Small intestine (tissue), 7 donors: ENCODE measurements around the gene LILRA5. TPM values are rescaled to one million over a fixed set of nuclear protein-coding genes. Genes with fewer than 3 reads are reported as not detected.

Experiments
- DNase-seq, 2 donors: peaks; one replicate each; pipeline versions ENCODE4 v3.0.0 to v3.0.0-alpha.2; 2013
- FAIRE-seq: peaks from 2 replicates; lab custom pipeline; 2012; peaks lifted over from hg19 to GRCh38; lab: Jason Lieb, UNC
- H3K27ac ChIP-seq, 3 donors: one replicate each; pipeline ENCODE4 v1.5.1; 2013; ENCODE audit warnings: low read length in 2 of 3, mild to moderate bottlenecking in 2 of 3, control low read depth in 1 of 3, inconsistent platforms in 1 of 3, low read depth in 1 of 3, moderate library complexity in 1 of 3
- H3K27me3 ChIP-seq, 3 donors: one replicate each; pipeline ENCODE4 v1.6.1; 2013; ENCODE audit warnings: low read length in 3 of 3, inconsistent platforms in 1 of 3; ENCODE audit not compliant: control insufficient read depth in 3 of 3, insufficient read depth in 3 of 3
- H3K36me3 ChIP-seq, 3 donors: one replicate each; pipeline ENCODE4 v1.6.1; 2013; ENCODE audit warnings: low read length in 3 of 3, inconsistent platforms in 1 of 3, low read depth in 1 of 3, mild to moderate bottlenecking in 1 of 3, moderate library complexity in 1 of 3; ENCODE audit not compliant: control insufficient read depth in 3 of 3, insufficient read depth in 2 of 3
- H3K4me1 ChIP-seq, 3 donors: one replicate each; pipeline ENCODE4 v1.6.1; 2013; ENCODE audit warnings: low read length in 2 of 3, inconsistent platforms in 1 of 3, low read depth in 1 of 3, mild to moderate bottlenecking in 1 of 3, moderate library complexity in 1 of 3; ENCODE audit not compliant: control insufficient read depth in 3 of 3, insufficient read depth in 2 of 3
- H3K4me3 ChIP-seq, 3 donors: one replicate each; pipeline ENCODE4 v1.5.1; 2013; ENCODE audit warnings: low read length in 3 of 3, control low read depth in 1 of 3, inconsistent platforms in 1 of 3, low read depth in 1 of 3, mild to moderate bottlenecking in 1 of 3, moderate library complexity in 1 of 3
- H3K9me3 ChIP-seq, 2 donors: one replicate each; pipeline ENCODE4 v1.6.1; 2013; ENCODE audit warnings: low read depth in 1 of 2, low read length in 1 of 2; ENCODE audit not compliant: control insufficient read depth in 2 of 2, insufficient read depth in 1 of 2
- WGBS, 3 donors: extraction: QIAGEN DNeasy Blood & Tissue Kit; methylation state at CpG; one replicate each; pipeline ENCODE4 v1.1.7; 2013; 5-methylcytosine and 5-hydroxymethylcytosine counted together
- polyA plus RNA-seq, 4 donors: library from polyadenylated mRNA; stranded (reverse) in 3 of 4; unstranded in 1 of 4; fragments of 200-250 nt in 3 of 4; fragments of 120-200 nt in 1 of 4; gene quantifications; one replicate each; pipeline versions ENCODE4 v1.2.1 to v1.2.3, GENCODE V29; 2013
- donor health status: healthy with polysubstance abuse.
- donor health status: control.
- donor health status: control.
- donor health status: Bipolar disorder and iron deficiency.
- donor health status: healthy.

The LILRA5 gene
- polyA plus RNA-seq, 4 donors: 1.6 to 8.2 (median 2.2) TPM

DNA sequence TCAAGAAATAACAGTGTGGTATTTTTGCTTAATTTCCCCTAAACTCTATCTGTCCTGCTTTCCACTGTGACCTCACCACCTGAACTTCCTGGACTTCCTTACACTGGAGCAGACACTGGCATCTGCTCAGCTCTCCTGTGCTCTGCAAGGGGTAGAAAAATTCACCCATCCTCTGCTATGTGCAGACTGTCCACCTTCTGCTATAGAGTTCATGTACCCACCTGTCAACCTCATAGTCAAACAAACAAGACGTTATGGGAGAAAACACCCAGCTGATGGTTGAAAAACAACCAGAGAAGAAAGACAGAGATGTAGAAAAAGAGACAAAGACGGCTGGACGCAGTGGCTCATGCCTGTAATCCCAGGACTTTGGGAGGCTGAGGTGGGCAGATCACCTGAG, 39.6 kb upstream of the LILRA5 start:
- DNase-seq: no peak
- H3K27ac ChIP-seq: no peak overlapping the region
- H3K27me3 ChIP-seq: no peaks in the 10 kb centered on the region
- H3K9me3 ChIP-seq: no peaks in the 10 kb centered on the region
- FAIRE-seq: no peak
- H3K4me1 ChIP-seq: no peaks in the 10 kb centered on the region
- no peak overlapping the region for H3K4me3 ChIP-seq
- WGBS, 3 donors: 61 to 74% (median 65%) methylated on average over 3 of the region's 3 CpGs
- H3K36me3 ChIP-seq: no peaks in the 10 kb centered on the region

DNA sequence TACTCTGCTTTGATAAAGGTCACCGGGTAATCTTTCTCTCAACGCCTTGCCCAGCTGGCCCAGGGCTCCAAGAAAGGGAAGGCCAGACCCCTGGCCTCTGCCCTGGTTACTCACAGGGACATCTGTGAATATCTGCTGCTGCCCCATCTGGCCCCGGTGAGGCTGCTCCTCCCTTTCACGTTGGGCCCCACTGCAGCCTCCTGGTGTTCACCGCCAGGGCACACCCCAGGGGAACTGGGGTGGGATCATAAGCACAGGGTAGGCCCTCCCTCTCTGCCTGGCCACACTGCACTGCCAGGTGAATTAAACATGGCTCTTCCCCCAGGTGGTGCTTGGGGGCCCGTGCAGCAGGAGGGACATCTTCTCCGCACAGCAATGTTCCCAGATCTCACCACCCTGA, 39.1 kb upstream of the LILRA5 start:
- H3K27ac ChIP-seq: no peak overlapping the region
- H3K4me1 ChIP-seq: no peaks in the 10 kb centered on the region
- no peak overlapping the region for H3K4me3 ChIP-seq
- no peaks in the 10 kb centered on the region for H3K27me3 ChIP-seq
- FAIRE-seq (no peak), DNase-seq (no peak)
- H3K36me3 ChIP-seq: no peaks in the 10 kb centered on the region
- WGBS, 3 donors: 55 to 71% (median 58%) methylated on average over 7 of the region's 7 CpGs
- no peaks in the 10 kb centered on the region for H3K9me3 ChIP-seq

DNA sequence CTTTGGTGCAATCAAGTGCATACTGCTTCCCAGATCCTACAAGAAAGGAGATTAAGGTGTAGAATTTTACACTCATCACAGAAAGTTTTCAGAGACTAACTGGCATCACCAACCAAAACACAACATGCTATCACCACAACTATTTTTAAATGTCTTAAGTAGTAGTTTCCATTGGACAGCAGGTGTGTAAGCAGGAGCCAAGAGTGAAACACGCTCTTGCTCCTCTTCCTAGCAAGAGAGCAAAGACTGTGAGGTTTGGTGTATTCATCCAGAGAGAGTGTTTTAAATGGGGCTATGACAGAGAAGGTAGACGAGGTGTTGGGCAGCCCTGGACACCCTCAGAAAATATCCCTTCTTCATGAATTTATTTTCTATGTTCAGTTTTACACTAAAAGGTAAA, 38.5 kb upstream of the LILRA5 start:
- Histone ChIP-seq H3K4me1 (no peaks in the 10 kb centered on the region), H3K36me3 (no peaks in the 10 kb centered on the region), H3K9me3 (no peaks in the 10 kb centered on the region), H3K4me3 (no peak overlapping the region), H3K27ac (no peak overlapping the region), H3K27me3 (peaks cover 0 to 3% (median 0%) of the 10 kb centered on the region in 3 donors)
- WGBS, 3 donors: 27 to 34% (median 28%) methylated on average over 2 of the region's 2 CpGs
- DNase-seq (no peak), FAIRE-seq (no peak)

DNA sequence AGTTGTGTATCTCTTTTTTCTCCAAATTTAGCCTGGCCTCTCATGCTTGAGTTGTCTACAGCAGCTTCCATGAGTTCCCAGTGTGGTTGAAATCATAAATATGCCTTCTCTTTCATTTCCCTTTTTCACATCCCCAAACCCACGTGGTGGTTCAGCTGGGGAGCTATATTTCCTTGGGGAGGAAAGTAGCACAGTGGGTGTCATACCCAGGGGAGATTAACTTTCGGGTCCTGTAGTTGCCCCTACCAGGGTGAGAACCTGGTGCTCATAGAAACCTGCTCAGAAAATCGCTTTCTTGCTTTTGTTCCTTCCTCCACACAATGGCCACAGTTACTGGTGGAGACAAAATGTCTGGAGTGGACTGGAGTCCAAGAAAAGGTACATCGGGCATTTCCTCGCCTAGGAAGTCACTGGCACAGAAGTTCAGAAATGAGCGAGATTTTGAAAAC, 33.0 kb upstream of the LILRA5 start:
- H3K4me1 ChIP-seq: no peaks in the 10 kb centered on the region
- no peaks in the 10 kb centered on the region for H3K9me3 ChIP-seq
- DNase-seq (no peak), FAIRE-seq (no peak)
- H3K27ac ChIP-seq: no peak overlapping the region
- H3K4me3 ChIP-seq: no peak overlapping the region
- 67 to 70% (median 68%) methylated on average over 6 of the region's 6 CpGs for WGBS, 3 donors
- H3K27me3 ChIP-seq: peaks cover 0 to 3% (median 3%) of the 10 kb centered on the region in 3 donors
- H3K36me3 ChIP-seq: no peaks in the 10 kb centered on the region

DNA sequence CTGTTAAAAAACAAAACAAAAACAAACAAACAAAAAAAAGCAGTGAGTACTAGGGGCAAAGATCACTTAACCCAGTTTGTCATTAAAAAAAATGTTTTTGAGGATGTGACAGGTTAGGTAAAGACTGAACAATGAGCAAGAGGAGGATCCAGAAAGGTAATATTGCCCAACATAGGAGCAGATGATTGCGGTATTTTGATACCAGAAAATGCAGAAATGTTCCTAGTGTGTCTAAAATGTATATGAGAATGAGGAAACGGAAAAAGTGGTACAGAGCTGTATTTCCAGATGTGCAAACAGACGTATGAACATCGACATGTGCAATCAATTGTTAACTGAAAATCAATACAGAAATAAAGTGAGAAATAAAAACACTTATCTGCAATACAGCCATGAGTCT, 30.9 kb upstream of the LILRA5 start:
- Histone ChIP-seq H3K9me3 (no peaks in the 10 kb centered on the region), H3K4me1 (no peaks in the 10 kb centered on the region), H3K27me3 (peaks cover 0 to 3% (median 3%) of the 10 kb centered on the region in 3 donors), H3K36me3 (no peaks in the 10 kb centered on the region), H3K4me3 (no peak overlapping the region), H3K27ac (no peak overlapping the region)
- 52 to 67% (median 65%) methylated on average over 4 of the region's 4 CpGs for whole genome bisulfite sequencing, 3 donors
- DNase-seq (no peak), FAIRE-seq (no peak)

DNA sequence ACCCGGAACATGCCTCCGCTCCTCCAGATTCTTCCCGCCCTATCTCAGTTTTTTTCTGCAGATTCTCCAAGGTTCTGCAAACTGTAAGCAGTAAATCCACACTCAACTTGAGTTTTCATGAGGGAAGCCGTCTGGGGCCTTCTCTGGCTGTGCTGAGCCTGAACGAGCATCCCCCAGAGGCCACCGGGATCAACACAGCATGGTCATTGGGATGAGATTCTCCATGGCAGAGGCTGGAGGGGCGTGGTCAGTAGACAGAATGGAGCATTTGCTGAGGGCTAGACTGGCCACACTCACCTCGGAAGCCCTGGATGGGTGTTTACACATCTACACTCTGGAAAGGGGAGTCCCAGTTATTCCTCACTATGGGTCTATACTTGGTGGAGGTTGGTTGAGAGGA, 28.3 kb upstream of the LILRA5 start:
- no peak for DNase-seq
- no peak for FAIRE-seq
- Histone ChIP-seq H3K27me3 (peaks cover 0 to 3% (median 0%) of the 10 kb centered on the region in 3 donors), H3K4me1 (no peaks in the 10 kb centered on the region), H3K27ac (no peak overlapping the region), H3K9me3 (no peaks in the 10 kb centered on the region), H3K36me3 (no peaks in the 10 kb centered on the region), H3K4me3 (no peak overlapping the region)
- 67 to 70% (median 69%) methylated on average over 8 of the region's 8 CpGs for WGBS, 3 donors

DNA sequence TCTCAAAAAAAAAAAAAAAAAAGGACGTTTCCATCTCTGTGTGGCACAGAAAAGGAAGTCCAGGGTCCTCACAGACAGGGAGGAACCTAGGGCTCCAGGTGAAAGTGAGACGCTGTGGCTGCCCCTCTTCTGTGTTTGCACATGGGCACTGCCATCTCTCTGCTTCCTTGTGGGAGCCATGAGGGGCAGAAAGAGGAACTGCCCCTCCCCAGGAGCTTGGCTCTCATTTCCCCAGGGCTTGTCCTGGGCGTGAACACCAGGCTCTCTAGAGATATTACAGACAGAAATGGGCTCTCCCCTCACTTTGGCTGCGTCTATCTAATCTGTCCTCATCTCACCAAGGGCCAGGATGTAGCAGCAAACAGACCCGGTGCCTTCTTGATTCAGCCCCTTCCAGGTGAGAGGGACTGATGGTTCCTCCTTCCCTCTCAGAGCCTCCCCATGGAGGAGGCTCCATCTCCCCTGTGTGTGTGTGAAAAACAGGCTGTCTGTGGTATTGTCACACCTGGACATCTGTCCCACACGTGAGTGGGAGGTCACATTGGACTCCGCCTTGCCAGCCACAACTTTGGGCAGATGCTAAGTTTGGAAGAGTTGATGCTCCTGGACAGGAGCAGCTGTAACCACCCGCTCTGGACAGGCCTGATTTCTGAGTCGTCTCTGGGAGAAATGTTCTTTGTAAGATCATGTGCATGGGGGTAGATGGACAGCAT, 26.8 kb upstream of the LILRA5 start:
- no peak for FAIRE-seq
- no peaks in the 10 kb centered on the region for H3K4me1 ChIP-seq
- WGBS, 3 donors: 50 to 54% (median 53%) methylated on average over 8 to 9 of the region's 9 CpGs

DNA sequence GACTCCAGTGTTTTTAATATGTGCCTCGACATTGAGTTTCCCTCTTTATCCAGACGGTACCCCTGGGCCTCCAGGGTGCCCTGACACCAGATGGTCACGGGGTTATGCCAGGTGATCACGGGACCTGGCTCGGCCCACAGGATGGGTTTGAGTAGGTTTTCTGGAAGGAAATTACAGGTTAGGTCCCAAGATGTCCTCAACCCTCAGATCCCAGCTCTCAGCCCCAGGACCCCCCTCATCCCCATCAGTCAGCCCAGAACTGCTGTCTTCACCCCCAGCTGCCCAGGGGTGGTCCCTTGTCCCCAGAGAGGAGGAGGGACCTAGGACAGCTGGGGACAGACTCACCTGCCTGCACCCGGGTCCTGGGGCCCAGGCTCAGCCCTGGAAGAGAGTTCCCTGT, 25.6 kb upstream of the LILRA5 start:
- no peak for DNase-seq
- WGBS, 3 donors: 71 to 79% (median 78%) methylated on average over 6 of the region's 6 CpGs
- no peak for FAIRE-seq
- Histone ChIP-seq H3K27me3 (no peaks in the 10 kb centered on the region), H3K9me3 (no peaks in the 10 kb centered on the region), H3K4me1 (no peaks in the 10 kb centered on the region), H3K36me3 (no peaks in the 10 kb centered on the region), H3K27ac (no peak overlapping the region), H3K4me3 (no peak overlapping the region)

More for the DNA sequence above, 26.8 kb upstream of the LILRA5 start:
- no peaks in the 10 kb centered on the region for H3K36me3 ChIP-seq
- H3K9me3 ChIP-seq: no peaks in the 10 kb centered on the region
- no peaks in the 10 kb centered on the region for H3K27me3 ChIP-seq
- no peak for DNase-seq
- no peak overlapping the region for H3K27ac ChIP-seq
- no peak overlapping the region for H3K4me3 ChIP-seq

DNA sequence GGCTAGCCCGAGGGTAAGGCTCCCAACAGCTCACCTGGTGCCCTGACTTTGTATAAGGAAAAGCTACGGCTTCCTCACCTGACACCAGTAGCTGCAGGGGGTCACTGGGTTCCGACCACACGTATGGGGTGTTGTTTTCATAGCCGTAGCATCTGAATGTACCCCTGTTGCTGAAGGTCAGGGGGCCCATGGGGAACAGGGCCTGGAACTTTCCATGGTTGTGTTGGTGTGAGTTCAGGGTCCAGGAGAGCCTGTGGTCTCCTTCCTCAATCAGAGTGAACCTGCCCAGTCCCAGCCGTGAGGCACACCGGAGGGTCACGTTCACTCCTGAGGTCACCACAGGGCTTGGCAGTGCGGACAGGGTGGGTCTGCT, 24.9 kb upstream of the LILRA5 start:
- DNase-seq: no peak
- no peak overlapping the region for H3K4me3 ChIP-seq
- no peaks in the 10 kb centered on the region for H3K9me3 ChIP-seq
- 72 to 77% (median 75%) methylated on average over 9 of the region's 9 CpGs for WGBS, 3 donors
- H3K27me3 ChIP-seq: no peaks in the 10 kb centered on the region
- FAIRE-seq: no peak
- H3K36me3 ChIP-seq: no peaks in the 10 kb centered on the region
- no peaks in the 10 kb centered on the region for H3K4me1 ChIP-seq
- H3K27ac ChIP-seq: no peak overlapping the region
